Effector memory CD8-positive, alpha-beta T cell (primary cell): Measurements from ENCODE around the gene PPP1R12B.

Source experiments
- ATAC-seq: fragments of 150-1000 bp; cut with Tn5 transposase; replicated peaks from 2 replicates; pipeline ENCODE4 v1.10.0; 2021; ENCODE audit warnings: mild to moderate bottlenecking, moderate library complexity
- DNase-seq, 3 experiments: peaks; one replicate each; pipeline ENCODE4 v3.0.0; 2021
- H3K27ac Mint-ChIP-seq, 2 donors: one replicate each; pipeline ENCODE4 v1.8.0; 2022; ENCODE audit warnings: mild to moderate bottlenecking in 2 of 2, mixed read lengths in 2 of 2, moderate library complexity in 2 of 2
- H3K27me3 Mint-ChIP-seq, 2 donors: one replicate each; pipeline ENCODE4 v1.8.0; 2022; ENCODE audit warnings: mixed read lengths in 2 of 2
- H3K36me3 Mint-ChIP-seq: one replicate; pipeline ENCODE4 v1.8.0; 2022; ENCODE audit warnings: mild to moderate bottlenecking, moderate library complexity, mixed read lengths; ENCODE audit not compliant: insufficient read depth
- H3K4me1 Mint-ChIP-seq, 2 donors: one replicate each; pipeline ENCODE4 v1.8.0; 2022; ENCODE audit warnings: low read depth in 2 of 2, mixed read lengths in 2 of 2
- H3K4me3 Mint-ChIP-seq, 2 donors: one replicate each; pipeline ENCODE4 v1.8.0; 2022; ENCODE audit warnings: mild to moderate bottlenecking in 2 of 2, mixed read lengths in 2 of 2, moderate library complexity in 2 of 2
- H3K9me3 Mint-ChIP-seq, 2 donors: one replicate each; pipeline ENCODE4 v1.8.0; 2022; ENCODE audit warnings: mixed read lengths in 2 of 2

Gene PPP1R12B

DNA sequence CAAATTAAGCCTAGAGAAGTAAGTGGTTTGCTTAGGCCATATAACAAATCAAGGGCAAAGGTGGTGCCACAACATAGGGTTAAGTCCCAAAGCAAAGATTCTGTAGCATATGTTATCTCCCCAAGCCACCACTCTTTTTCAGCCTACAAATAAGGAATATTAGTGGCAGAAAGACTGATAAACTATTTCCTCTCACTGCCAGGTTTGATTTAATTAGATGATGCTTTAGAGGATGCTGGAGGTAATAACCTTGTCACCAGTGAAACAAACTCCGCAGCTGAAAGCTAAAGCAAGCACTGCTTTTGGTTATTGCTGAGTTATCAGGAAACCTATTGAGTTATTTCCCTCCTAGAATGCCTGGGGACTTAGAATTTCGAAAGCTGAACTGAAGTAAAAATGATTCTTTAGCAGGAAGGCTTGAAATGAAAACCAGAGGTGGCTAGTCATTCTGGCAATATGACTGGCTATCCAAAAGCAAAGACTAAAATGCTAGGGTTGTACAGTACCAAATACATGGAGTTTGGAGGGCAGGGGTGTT, 216.5 kb downstream of the PPP1R12B start:
- Mint-ChIP-seq H3K4me3 (no peak overlapping the region), H3K9me3 (no peaks in the 10 kb centered on the region), H3K27me3 (no peaks in the 10 kb centered on the region), H3K4me1 (peaks cover 0 to 2% of the 10 kb centered on the region in 2 donors), H3K27ac (peak overlapping the region in 1 of 2 donors; percentile 26), H3K36me3 (peaks cover 11% of the 10 kb centered on the region)
- no peak for DNase-seq
- ATAC-seq, result no peak

DNA sequence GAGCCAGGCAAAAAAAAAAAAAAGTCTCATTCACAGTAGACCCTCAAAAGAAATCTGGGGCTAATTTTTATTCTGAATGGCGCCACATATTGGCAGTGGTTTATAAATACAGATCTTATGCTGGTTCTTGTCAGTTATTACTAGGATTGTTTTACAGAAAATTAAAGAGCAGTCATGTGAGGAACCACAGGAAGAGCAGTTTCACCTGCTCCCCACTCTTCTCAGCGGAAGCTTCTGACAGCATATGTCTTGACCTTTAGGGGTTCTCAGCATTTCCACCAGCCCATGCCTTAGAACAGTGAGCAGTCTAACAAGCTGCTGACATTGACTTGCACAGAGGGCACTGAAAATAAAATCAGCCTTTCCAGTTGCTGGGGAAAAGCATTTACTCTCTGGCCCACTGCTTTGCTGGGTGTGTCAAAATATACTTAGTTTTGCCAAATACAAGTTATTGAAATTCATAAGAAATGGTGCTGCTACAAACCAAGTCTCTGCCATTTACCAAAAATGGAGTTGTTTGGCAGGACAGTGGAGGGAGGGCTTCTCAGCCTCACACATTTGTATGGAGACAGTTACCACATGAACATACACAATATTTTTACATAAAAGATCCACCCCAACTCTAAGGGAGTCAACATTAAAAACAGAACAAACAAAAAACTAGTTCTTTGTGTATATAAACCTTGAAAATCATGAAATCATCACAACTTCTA, 217.5 kb downstream of the PPP1R12B start:
- no peak overlapping the region for H3K4me3 Mint-ChIP-seq
- H3K36me3 Mint-ChIP-seq, result peaks cover 11% of the 10 kb centered on the region
- ATAC-seq, result no peak

DNA sequence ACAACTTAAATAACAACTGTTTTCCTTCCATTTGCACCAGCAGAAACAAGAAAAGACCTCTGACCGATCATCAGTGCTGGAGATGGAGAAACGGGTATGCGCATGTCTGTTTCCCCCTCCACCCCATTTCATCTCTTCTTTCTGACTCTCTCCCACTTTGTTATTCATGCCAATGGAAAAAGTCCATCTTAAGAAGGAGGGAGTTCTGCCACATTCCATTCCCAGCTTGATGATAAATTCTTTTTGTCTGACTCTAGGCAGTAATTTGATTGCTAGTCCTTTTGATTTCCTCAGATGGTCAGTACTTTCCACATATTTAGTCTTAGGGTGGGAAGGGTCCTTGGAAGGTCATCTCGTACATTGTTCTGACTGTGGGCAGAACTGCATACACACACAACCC, 219.2 kb downstream of the PPP1R12B start:
- Mint-ChIP-seq H3K9me3 (no peaks in the 10 kb centered on the region), H3K36me3 (peaks cover 11% of the 10 kb centered on the region), H3K27ac (no peak overlapping the region), H3K4me1 (peaks cover 0 to 2% of the 10 kb centered on the region in 2 donors), H3K27me3 (no peaks in the 10 kb centered on the region), H3K4me3 (no peak overlapping the region)
- ATAC-seq, result no peak
- DNase-seq, result no peak

More for the DNA sequence above, 217.5 kb downstream of the PPP1R12B start:
- Mint-ChIP-seq H3K27me3 (no peaks in the 10 kb centered on the region), H3K4me1 (peaks cover 0 to 2% of the 10 kb centered on the region in 2 donors), H3K27ac (no peak overlapping the region), H3K9me3 (no peaks in the 10 kb centered on the region)
- no peak for DNase-seq

DNA sequence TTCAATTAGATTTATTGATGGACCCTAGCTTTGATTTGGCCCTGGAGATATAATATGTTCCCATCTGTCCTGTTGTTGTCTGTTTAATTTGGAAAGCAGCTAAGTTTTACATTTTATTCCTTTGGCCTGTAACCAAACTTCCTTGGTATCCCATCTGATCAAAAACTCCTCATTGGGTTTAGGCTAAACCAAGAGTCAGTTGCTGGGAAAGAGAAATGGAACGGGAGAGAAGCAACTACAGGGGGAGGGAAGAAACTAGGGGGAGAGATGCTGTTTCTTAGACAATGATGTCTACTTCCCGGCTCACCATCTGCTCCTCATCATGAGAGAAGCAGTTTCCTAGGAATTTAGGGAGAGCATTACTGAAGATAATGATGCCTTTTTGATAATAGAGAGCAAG, 219.9 kb downstream of the PPP1R12B start:
- Mint-ChIP-seq H3K4me3 (no peak overlapping the region), H3K9me3 (no peaks in the 10 kb centered on the region), H3K4me1 (peaks cover 0 to 2% of the 10 kb centered on the region in 2 donors), H3K27ac (no peak overlapping the region), H3K27me3 (no peaks in the 10 kb centered on the region), H3K36me3 (peaks cover 7% of the 10 kb centered on the region)
- no peak for ATAC-seq
- no peak for DNase-seq

DNA sequence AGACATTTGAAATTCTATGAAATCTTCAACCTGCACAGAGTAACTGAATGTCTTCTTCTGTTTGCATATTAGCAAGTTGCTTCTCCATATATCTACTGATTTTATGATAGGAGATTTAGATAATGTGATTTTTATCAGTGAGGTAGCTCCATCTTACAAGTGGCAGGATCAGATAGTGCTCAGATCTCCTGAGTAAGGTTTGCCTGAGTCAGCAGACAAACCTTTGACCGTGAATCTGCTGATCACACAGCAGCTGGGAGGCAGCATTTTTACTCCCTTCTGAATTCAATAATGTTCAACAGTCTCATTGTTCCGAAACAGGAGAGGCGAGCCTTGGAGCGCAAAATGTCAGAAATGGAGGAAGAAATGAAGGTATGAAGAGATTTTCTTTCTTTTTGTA, 220.3 kb downstream of the PPP1R12B start:
- Mint-ChIP-seq H3K9me3 (no peaks in the 10 kb centered on the region), H3K27ac (no peak overlapping the region), H3K4me1 (peaks cover 0 to 2% of the 10 kb centered on the region in 2 donors), H3K4me3 (no peak overlapping the region), H3K36me3 (peaks cover 7% of the 10 kb centered on the region), H3K27me3 (no peaks in the 10 kb centered on the region)
- DNase-seq (no peak), ATAC-seq (no peak)

DNA sequence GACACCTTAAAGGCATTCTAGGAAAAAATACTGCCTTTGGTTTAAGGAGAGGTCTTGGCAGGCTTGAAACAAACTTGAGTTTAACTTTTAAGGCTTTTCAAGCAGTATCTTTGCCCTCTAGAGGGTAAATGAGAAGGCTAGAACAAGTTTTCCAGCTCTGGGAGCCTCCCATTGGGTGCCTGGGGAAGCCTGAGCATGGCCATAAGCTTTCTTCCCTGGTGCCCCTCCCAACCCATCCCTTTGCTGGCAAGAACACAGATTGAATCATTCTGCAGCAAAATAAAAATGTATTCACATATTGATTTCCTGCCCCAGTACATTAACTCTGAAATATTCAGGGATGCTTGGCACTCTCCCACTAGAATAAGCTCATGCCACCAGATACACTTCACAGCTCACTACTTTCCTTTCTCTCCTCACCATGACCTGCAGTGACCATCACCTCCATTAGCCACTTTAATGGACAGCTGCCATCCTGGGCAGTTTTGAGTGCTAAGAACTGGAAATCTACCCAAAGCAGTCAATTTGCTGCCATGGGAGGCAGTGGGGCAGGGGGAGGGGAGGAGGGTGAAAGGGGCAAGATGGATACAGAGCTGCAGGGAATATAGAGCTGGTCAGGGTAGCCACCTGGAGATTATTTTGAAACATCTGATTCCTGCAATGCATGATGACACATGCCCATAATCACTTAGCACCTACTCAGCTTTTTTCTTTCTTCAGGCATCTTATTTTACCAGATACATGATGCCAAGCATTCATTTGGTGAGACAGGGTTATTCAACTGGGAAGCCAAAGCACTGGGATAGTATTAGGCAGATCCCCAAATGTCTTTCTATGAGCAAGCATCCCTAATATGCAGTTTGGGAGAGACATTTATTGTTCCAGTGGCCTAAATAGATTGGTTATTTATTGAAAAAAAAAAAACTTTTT, 221.2 kb downstream of the PPP1R12B start:
- ATAC-seq (no peak), DNase-seq (no peak)
- peaks cover 0 to 2% of the 10 kb centered on the region in 2 donors for H3K4me1 Mint-ChIP-seq
- H3K27me3 Mint-ChIP-seq, result no peaks in the 10 kb centered on the region
- H3K4me3 Mint-ChIP-seq, result no peak overlapping the region
- peaks cover 7% of the 10 kb centered on the region for H3K36me3 Mint-ChIP-seq
- H3K27ac Mint-ChIP-seq, result no peak overlapping the region
- H3K9me3 Mint-ChIP-seq, result no peaks in the 10 kb centered on the region

DNA sequence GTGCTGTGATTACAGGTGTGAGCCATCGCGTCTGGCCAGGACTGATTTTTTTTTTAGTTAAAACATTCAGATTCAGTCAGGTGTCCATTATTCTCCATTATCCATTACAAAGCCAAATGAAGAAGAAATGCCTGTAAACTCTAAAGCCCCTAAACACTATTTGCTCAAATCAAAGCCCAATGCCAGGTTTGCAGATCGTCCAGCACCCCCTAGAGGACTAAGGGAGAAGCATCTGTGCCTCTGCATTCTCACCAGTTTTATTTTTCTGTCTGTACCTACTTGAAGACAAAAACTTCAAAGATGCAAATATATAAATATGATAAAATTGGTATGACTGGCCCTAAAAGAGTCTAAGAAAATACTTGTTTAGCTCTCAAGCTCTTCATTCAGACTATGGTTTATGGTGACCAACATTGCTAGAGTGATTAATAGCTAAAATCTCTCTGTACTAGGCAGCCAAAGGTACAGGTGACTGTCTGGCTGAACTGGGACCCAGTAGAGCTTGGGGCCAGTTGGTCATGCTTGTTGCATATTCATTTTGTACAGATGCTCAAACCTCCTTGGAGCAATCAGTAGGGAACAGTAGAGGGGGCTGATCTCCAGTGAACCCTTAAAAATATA, 223.3 kb downstream of the PPP1R12B start:
- Mint-ChIP-seq H3K27me3 (no peaks in the 10 kb centered on the region), H3K9me3 (no peaks in the 10 kb centered on the region), H3K36me3 (peaks cover 7% of the 10 kb centered on the region), H3K27ac (no peak overlapping the region), H3K4me1 (no peaks in the 10 kb centered on the region), H3K4me3 (no peak overlapping the region)
- ATAC-seq (no peak), DNase-seq (peak in 2 of 3 experiments; percentile 2 to 14)

DNA sequence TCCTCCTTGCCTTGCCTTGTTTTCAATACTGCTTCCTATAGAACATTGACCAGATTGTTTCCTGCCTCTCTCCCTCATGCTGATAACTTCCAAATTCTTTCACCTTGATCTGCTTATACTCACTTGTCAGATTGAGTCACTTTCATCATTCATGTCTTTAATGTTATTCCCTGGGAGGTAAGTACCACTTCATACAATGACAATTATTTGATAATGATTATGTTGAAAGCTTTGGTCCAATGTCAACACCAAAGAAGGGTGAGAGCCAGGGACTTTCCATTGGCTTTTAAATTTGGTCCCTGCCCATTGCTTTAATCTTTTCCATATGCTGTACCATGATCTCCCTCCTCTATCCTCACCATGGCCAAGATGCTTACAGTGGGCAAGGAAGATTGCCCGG, 224.4 kb downstream of the PPP1R12B start:
- no peaks in the 10 kb centered on the region for H3K4me1 Mint-ChIP-seq
- no peak for DNase-seq
- peaks cover 7% of the 10 kb centered on the region for H3K36me3 Mint-ChIP-seq
- no peaks in the 10 kb centered on the region for H3K27me3 Mint-ChIP-seq
- ATAC-seq, result no peak
- no peak overlapping the region for H3K4me3 Mint-ChIP-seq
- H3K9me3 Mint-ChIP-seq, result no peaks in the 10 kb centered on the region
- no peak overlapping the region for H3K27ac Mint-ChIP-seq

DNA sequence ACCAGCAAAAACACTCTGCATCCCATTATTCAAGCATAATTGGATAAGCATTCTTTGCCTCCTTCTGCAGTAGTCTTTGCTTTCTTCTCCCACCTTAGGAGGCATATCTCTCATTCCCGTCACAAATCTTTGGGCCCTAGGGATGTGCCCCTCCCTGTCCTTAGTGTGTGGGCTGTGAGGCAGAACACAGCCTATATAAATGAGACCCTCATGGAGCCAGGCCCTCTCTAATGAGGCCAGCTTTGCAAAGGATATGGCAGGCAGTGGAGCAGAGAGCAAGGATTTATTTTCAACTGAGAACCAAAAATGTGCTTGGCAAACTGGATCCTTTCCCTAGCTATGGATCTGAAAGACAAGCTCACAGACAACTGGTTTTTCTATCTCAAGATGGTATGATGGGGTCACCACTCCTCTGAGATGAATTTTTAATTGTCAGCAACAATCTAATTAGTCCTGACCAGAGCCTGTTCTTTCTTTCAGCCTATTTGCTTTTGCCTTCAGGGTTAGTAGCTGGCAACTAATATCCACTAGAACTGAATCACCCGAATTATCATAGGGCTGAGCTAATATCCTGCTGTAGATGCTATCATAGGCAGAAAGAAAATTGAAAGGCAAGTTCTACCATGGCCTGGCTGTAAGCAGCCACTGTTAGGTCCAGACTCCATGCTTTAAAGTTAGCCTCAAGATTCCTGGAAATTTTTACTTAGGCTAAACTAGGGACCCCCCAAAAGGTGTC, 227.6 kb downstream of the PPP1R12B start:
- H3K4me3 Mint-ChIP-seq, result no peak overlapping the region
- DNase-seq (no peak), ATAC-seq (no peak)
- H3K9me3 Mint-ChIP-seq, result no peaks in the 10 kb centered on the region
- peaks cover 4% of the 10 kb centered on the region for H3K36me3 Mint-ChIP-seq
- H3K4me1 Mint-ChIP-seq, result no peaks in the 10 kb centered on the region
- no peak overlapping the region for H3K27ac Mint-ChIP-seq
- no peaks in the 10 kb centered on the region for H3K27me3 Mint-ChIP-seq

DNA sequence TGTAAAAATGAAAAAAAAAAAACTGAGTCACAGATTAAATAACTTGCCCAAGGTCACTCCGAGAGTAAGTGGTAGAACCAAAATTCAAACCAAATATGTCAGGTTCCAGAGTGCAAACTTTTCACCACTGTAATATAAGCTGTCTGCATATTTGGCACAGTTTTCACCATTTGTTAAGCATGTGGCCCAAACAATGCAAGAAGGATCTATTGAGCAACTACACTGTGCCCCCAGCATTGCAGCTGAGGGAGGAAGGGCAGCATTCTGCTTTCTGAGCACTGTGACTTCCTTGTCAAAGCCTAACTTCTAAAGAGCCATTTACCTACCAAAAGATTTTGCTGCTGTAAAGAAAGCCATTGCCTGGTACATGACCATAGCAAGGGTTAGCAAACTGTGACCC, 228.3 kb downstream of the PPP1R12B start:
- H3K4me3 Mint-ChIP-seq, result no peak overlapping the region
- H3K4me1 Mint-ChIP-seq, result no peaks in the 10 kb centered on the region
- ATAC-seq (no peak), DNase-seq (no peak)
- H3K27ac Mint-ChIP-seq, result no peak overlapping the region
- peaks cover 4% of the 10 kb centered on the region for H3K36me3 Mint-ChIP-seq
- no peaks in the 10 kb centered on the region for H3K9me3 Mint-ChIP-seq
- no peaks in the 10 kb centered on the region for H3K27me3 Mint-ChIP-seq

DNA sequence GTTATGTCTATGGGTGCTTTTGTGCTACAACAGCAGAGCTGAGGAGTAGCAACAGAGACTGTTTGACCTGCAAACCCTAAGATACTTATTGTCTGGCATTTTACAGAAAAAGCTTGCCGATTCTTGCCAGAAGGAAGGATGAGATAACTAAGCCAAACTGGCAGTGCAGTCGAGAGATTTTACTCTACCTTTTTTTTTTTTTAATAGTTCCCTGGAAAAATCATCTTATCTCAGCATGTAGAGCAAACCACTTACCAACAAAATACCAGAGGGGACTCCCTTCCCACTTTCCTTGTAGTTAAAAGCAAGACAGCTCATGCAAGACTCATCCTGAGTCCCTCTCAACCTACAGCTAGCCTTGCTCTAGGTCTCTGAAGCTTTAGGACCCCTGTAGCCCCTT, 228.9 kb downstream of the PPP1R12B start:
- DNase-seq (no peak), ATAC-seq (no peak)
- Mint-ChIP-seq H3K27me3 (no peaks in the 10 kb centered on the region), H3K36me3 (peaks cover 4% of the 10 kb centered on the region), H3K4me1 (no peaks in the 10 kb centered on the region), H3K4me3 (no peak overlapping the region), H3K9me3 (no peaks in the 10 kb centered on the region), H3K27ac (no peak overlapping the region)

DNA sequence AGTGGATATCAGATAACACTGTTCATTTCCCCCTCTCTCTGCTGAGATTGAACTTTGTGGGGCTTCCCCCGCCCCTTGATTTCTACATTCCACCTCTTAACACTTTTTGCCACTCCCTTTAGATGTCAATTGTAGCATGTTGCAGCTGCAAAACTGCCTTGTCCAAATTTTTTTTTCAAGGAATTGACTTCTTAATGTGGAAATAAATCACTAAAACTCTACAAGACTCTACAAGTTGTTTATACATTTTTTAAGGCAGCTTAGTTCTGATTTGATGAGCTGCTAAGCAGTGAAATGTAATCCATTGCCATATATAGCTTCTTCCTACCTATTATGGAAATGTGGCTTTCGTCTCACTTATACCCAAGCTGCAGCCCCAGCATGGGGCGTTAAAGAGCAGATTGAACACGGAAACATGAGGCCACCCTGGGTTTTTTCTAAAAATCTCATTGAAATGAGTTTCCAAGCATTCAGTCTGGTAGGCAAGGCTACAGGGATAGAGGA, 229.6 kb downstream of the PPP1R12B start:
- no peak overlapping the region for H3K27ac Mint-ChIP-seq
- ATAC-seq, result no peak
- DNase-seq, result no peak
- no peaks in the 10 kb centered on the region for H3K4me1 Mint-ChIP-seq
- no peak overlapping the region for H3K4me3 Mint-ChIP-seq
- no peaks in the 10 kb centered on the region for H3K36me3 Mint-ChIP-seq
- H3K9me3 Mint-ChIP-seq, result no peaks in the 10 kb centered on the region
- H3K27me3 Mint-ChIP-seq, result no peaks in the 10 kb centered on the region

DNA sequence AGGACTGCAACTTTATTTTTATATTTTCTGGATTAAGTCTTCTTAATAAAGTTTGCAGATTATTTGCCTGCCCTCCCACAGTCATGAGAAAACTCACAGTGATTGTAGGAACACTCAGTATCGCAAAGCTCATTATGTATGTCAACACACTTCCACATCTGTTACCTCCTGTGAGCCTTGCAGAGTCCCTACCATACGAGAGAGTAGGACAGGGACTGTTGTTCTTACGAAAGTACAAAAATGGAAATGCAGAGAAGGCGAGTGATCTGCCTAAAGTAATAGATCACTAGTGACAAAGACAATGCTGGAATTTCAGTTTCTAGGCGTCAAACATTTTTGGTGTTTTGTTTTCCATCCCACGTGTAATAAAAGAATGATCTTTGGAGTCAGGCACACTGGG, 230.1 kb downstream of the PPP1R12B start:
- H3K27ac Mint-ChIP-seq, result no peak overlapping the region
- ATAC-seq (no peak), DNase-seq (no peak)
- no peak overlapping the region for H3K4me3 Mint-ChIP-seq
- H3K27me3 Mint-ChIP-seq, result no peaks in the 10 kb centered on the region
- no peaks in the 10 kb centered on the region for H3K9me3 Mint-ChIP-seq
- no peaks in the 10 kb centered on the region for H3K36me3 Mint-ChIP-seq
- H3K4me1 Mint-ChIP-seq, result no peaks in the 10 kb centered on the region
